HCT116 (cell line): ENCODE measurements around the gene RHOG. TPM values are rescaled to one million over a fixed set of nuclear protein-coding genes. Genes with fewer than 3 reads are reported as not detected.

Experiments
- ATAC-seq: fragments of 200-7000 bp; cut with Tn5 transposase; 2 replicates; pipeline ENCODE4 v1.9.1; 2020; ENCODE audit warnings: mild to moderate bottlenecking, moderate library complexity
- BruUV-seq: library from RNA; stranded (reverse); fragments of 400-500 nt; replicated peaks from 2 replicates; lab custom pipeline; 2021; lab: Mats Ljungman, UMichigan
- CTCF ChIA-PET: fragments of 300-600 bp; sonication (Branson Sonifier 250); formaldehyde crosslinking; loops from one replicate; lab custom pipeline; 2021; ENCODE audit warnings: antibody characterized with exemption; lab: Charles Lee
- POLR2A ChIA-PET: fragments of 300-600, 350-600 bp; sonication (Branson Sonifier 250); formaldehyde crosslinking; loops from one replicate; lab custom pipeline; 2021; ENCODE audit warnings: antibody characterized with exemption; lab: Charles Lee
- RAD21 ChIA-PET, 2 experiments: fragments of 300-600 bp; sonication (Branson Sonifier 250); formaldehyde crosslinking; loops; one replicate each; lab custom pipeline; 2023; ENCODE audit warnings: low total read pairs in 2 of 2; ENCODE audit not compliant: uncharacterized antibody in 2 of 2, unreplicated experiment in 2 of 2, low non-redundant PET in 1 of 2; lab: Charles Lee
- DNase-seq: peaks from one replicate; pipeline ENCODE4 v3.0.0-alpha.2; 2010; ENCODE audit warnings: low read depth, low spot score
- H2AFZ ChIP-seq: fragments of 200-600 bp; shearing (Covaris generic), sonication (generic); 2 replicates; pipeline ENCODE4 v1.6.1; 2017; ENCODE audit warnings: low read depth, mixed run types, mixed read lengths, antibody characterized with exemption, low read length; ENCODE audit not compliant: poor library complexity, severe bottlenecking
- H3K27ac ChIP-seq: 2 replicates; pipeline ENCODE4 v1.5.1; 2012; ENCODE audit warnings: low read depth, low read length
- H3K27me3 ChIP-seq: fragments of 200-600 bp; sonication (generic); 2 replicates; pipeline ENCODE4 v1.6.1; 2016; ENCODE audit warnings: mixed run types, low read length, mixed read lengths; ENCODE audit not compliant: insufficient read depth
- H3K36me3 ChIP-seq, 2 experiments: fragments of 200-500 bp in 1 of 2; fragments of 200-600 bp in 1 of 2; sonication (Bioruptor generic) in 1 of 2; sonication (generic) in 1 of 2; 2 replicates each; pipeline versions ENCODE4 v1.5.1 to v1.6.1; 2014 to 2016; ENCODE audit warnings: low read length in 2 of 2, inconsistent platforms in 1 of 2, mixed read lengths in 1 of 2, mixed run types in 1 of 2; ENCODE audit not compliant: insufficient read depth in 2 of 2, control insufficient read depth in 1 of 2
- H3K4me1 ChIP-seq, 2 experiments: fragments of 200-600 bp in 1 of 2; sonication (generic) in 1 of 2; 2 replicates each; pipeline versions ENCODE4 v1.5.1 to v1.6.1; 2012 to 2017; ENCODE audit warnings: low read length in 2 of 2, inconsistent platforms in 1 of 2, mild to moderate bottlenecking in 1 of 2, mixed read lengths in 1 of 2, mixed run types in 1 of 2, moderate library complexity in 1 of 2; ENCODE audit not compliant: insufficient read depth in 2 of 2, control insufficient read depth in 1 of 2
- H3K4me2 ChIP-seq: fragments of 200-600 bp; sonication (generic); 2 replicates; pipeline ENCODE4 v1.6.1; 2017; ENCODE audit warnings: mixed run types, low read length, mixed read lengths
- H3K4me3 ChIP-seq, 2 experiments: fragments of 200-600 bp in 1 of 2; sonication (generic) in 1 of 2; replicated peaks in 1 of 2; 2 replicates each; pipeline ENCODE4 v1.5.1; 2011 to 2016; ENCODE audit warnings: low read length in 2 of 2, control low read depth in 1 of 2, low read depth in 1 of 2, mild to moderate bottlenecking in 1 of 2, mixed read lengths in 1 of 2, mixed run types in 1 of 2
- H3K79me2 ChIP-seq: fragments of 200-600 bp; sonication (generic); 2 replicates; pipeline ENCODE4 v1.6.1; 2017; ENCODE audit warnings: mild to moderate bottlenecking, mixed run types, low read length, moderate library complexity, mixed read lengths; ENCODE audit not compliant: insufficient read depth
- H3K9ac ChIP-seq: fragments of 200-600 bp; sonication (generic); 2 replicates; pipeline ENCODE4 v1.6.1; 2016; ENCODE audit warnings: low read length, mixed read lengths
- H3K9me2 ChIP-seq: fragments of 200-600 bp; sonication (generic), shearing (Covaris generic); 2 replicates; pipeline ENCODE4 v1.6.1; 2017; ENCODE audit warnings: mixed run types, mild to moderate bottlenecking, moderate library complexity; ENCODE audit not compliant: insufficient read depth
- H3K9me3 ChIP-seq, 2 experiments: fragments of 200-500 bp in 1 of 2; fragments of 200-600 bp in 1 of 2; sonication (Bioruptor generic) in 1 of 2; sonication (generic) in 1 of 2; 2 replicates each; pipeline ENCODE4 v1.6.1; 2014 to 2017; ENCODE audit warnings: low read length in 2 of 2, mixed read lengths in 2 of 2, inconsistent platforms in 1 of 2, low read depth in 1 of 2, mild to moderate bottlenecking in 1 of 2, mixed run types in 1 of 2, moderate library complexity in 1 of 2; ENCODE audit not compliant: control insufficient read depth in 1 of 2, insufficient read depth in 1 of 2
- H4K20me1 ChIP-seq: fragments of 200-600 bp; sonication (generic), shearing (Covaris generic); 2 replicates; pipeline ENCODE4 v1.6.1; 2017; ENCODE audit warnings: mixed run types, mild to moderate bottlenecking, moderate library complexity; ENCODE audit not compliant: insufficient read depth
- CEBPB ChIP-seq: IDR thresholded peaks from 2 replicates; pipeline ENCODE4 v1.6.1; 2012; ENCODE audit warnings: low read depth
- EGR1 ChIP-seq: IDR thresholded peaks from 2 replicates; pipeline ENCODE4 v1.6.1; 2012; ENCODE audit warnings: low read depth
- ELF1 ChIP-seq: IDR thresholded peaks from 2 replicates; pipeline ENCODE4 v1.6.1; 2012; ENCODE audit warnings: low read depth, borderline replicate concordance
- EZH2phosphoT487 ChIP-seq: fragments of 200-600 bp; IDR thresholded peaks from 2 replicates; pipeline ENCODE4 v1.6.1; 2018; ENCODE audit warnings: antibody characterized with exemption, borderline replicate concordance
- FOSL1 ChIP-seq: IDR thresholded peaks from 2 replicates; pipeline ENCODE4 v1.6.1; 2012; ENCODE audit warnings: low read depth
- JUND ChIP-seq: IDR thresholded peaks from 2 replicates; pipeline ENCODE4 v1.6.1; 2012
- POLR2A ChIP-seq: IDR thresholded peaks from 2 replicates; pipeline ENCODE4 v1.7.0; 2011; ENCODE audit warnings: borderline replicate concordance; ENCODE audit not compliant: insufficient read depth, insufficient read length; ENCODE audit errors: extremely low read depth
- POLR2AphosphoS5 ChIP-seq: IDR thresholded peaks from 2 replicates; pipeline ENCODE4 v1.6.1; 2011; ENCODE audit warnings: mild to moderate bottlenecking, low read depth, low read length, moderate library complexity
- RAD21 ChIP-seq: IDR thresholded peaks from 2 replicates; pipeline ENCODE4 v1.6.1; 2012; ENCODE audit warnings: low read depth, mild to moderate bottlenecking
- SP1 ChIP-seq: IDR thresholded peaks from 2 replicates; pipeline ENCODE4 v1.6.1; 2012; ENCODE audit warnings: low read depth
- TCF7L2 ChIP-seq: IDR thresholded peaks from 2 replicates; pipeline ENCODE4 v1.7.0; 2011; ENCODE audit warnings: borderline replicate concordance, inconsistent platforms; ENCODE audit not compliant: insufficient read depth, insufficient read length; ENCODE audit errors: extremely low read depth
- YY1 ChIP-seq: IDR thresholded peaks from 2 replicates; pipeline ENCODE4 v1.6.1; 2011; ENCODE audit warnings: low read length, low read depth, moderate library complexity, mild to moderate bottlenecking; ENCODE audit not compliant: insufficient replicate concordance; ENCODE audit errors: extremely low read depth
- ZFX ChIP-seq: fragments of 450-650 bp; IDR thresholded peaks from 2 replicates; pipeline ENCODE4 v1.6.1; 2017
- ZNF274 ChIP-seq: fragments of 200-500 bp; sonication (Bioruptor generic); IDR thresholded peaks from 2 replicates; pipeline ENCODE4 v1.6.1; 2014; ENCODE audit warnings: mild to moderate bottlenecking, low read depth, low read length, inconsistent platforms
- intact Hi-C: fragments of 100-400 bp; cut with micrococcal nuclease; formaldehyde crosslinking; loops from 2 replicates; pipeline ENCODE4 v1.10.0; 2022
- total RNA-seq: library from RNA; stranded (reverse); gene quantifications from one replicate; pipeline ENCODE4 v1.2.1, GENCODE V29; 2021; ENCODE audit not compliant: unreplicated experiment
- TF ChIP-seq, protein P1 (sequence below): IDR thresholded peaks from 2 replicates; pipeline ENCODE4 v1.6.1; 2011; ENCODE audit warnings: mild to moderate bottlenecking, low read length, moderate library complexity; ENCODE audit not compliant: insufficient replicate concordance; ENCODE audit errors: extremely low read depth
- TF ChIP-seq, protein P2 (sequence below): IDR thresholded peaks from 2 replicates; pipeline ENCODE4 v1.6.1; 2012; ENCODE audit warnings: low read depth
- TF ChIP-seq, protein P3 (sequence below): IDR thresholded peaks from 2 replicates; pipeline ENCODE4 v1.6.1; 2012
- TF ChIP-seq, protein P4 (sequence below): IDR thresholded peaks from 2 replicates; pipeline ENCODE4 v1.6.1; 2012

Gene RHOG
- total RNA-seq, 1 experiment from 2014 or later: 49.1 TPM

DNA sequence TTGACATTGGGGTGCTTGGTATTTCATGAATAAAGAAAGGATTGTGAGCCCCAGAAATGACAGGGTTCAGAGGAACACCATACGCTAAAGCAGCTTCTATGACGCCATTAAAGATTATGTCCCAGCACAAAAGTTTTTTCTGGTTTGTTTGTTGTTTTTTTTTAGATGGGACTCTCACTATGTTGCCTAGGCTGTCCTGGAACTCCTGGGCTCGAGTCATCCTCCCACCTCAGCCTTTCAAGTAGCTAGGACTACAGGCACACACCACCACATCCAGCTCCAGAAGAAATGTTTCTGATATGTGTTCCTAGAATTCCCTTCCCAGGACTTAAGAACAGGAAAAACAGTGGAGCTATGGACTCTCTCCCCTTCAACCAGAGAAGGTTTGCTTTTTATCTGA, 2.6 kb upstream of the RHOG start:
- Histone ChIP-seq H3K4me2 (no peak overlapping the region), H3K9ac (no peak overlapping the region), H3K9me3 (no peaks in the 10 kb centered on the region), H2AFZ (no peak overlapping the region), H3K4me3 (no peak overlapping the region), H3K79me2 (peaks cover 22% of the 10 kb centered on the region), H3K36me3 (0 out of 4 replicates have a peak, but pooled peaks cover 0 to 5% of the 10 kb centered on the region in 2 experiments), H3K4me1 (peaks cover 14 to 42% of the 10 kb centered on the region in 2 experiments), H3K9me2 (no peaks in the 10 kb centered on the region), H3K27me3 (no peaks in the 10 kb centered on the region), H4K20me1 (no peaks in the 10 kb centered on the region), H3K27ac (no peak overlapping the region)
- TF ChIP-seq JUND (no peak), RAD21 (no peak), POLR2A (no peak), FOSL1 (no peak), ELF1 (no peak), TCF7L2 (no peak), YY1 (no peak), ZNF274 (no peak), EGR1 (no peak), SP1 (no peak), EZH2phosphoT487 (no peak), ZFX (no peak), POLR2AphosphoS5 (no peak), CEBPB (no peak)
- TF ChIP-seq, protein P1, sequence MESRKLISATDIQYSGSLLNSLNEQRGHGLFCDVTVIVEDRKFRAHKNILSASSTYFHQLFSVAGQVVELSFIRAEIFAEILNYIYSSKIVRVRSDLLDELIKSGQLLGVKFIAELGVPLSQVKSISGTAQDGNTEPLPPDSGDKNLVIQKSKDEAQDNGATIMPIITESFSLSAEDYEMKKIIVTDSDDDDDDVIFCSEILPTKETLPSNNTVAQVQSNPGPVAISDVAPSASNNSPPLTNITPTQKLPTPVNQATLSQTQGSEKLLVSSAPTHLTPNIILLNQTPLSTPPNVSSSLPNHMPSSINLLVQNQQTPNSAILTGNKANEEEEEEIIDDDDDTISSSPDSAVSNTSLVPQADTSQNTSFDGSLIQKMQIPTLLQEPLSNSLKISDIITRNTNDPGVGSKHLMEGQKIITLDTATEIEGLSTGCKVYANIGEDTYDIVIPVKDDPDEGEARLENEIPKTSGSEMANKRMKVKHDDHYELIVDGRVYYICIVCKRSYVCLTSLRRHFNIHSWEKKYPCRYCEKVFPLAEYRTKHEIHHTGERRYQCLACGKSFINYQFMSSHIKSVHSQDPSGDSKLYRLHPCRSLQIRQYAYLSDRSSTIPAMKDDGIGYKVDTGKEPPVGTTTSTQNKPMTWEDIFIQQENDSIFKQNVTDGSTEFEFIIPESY: no peak
- TF ChIP-seq, protein P2, sequence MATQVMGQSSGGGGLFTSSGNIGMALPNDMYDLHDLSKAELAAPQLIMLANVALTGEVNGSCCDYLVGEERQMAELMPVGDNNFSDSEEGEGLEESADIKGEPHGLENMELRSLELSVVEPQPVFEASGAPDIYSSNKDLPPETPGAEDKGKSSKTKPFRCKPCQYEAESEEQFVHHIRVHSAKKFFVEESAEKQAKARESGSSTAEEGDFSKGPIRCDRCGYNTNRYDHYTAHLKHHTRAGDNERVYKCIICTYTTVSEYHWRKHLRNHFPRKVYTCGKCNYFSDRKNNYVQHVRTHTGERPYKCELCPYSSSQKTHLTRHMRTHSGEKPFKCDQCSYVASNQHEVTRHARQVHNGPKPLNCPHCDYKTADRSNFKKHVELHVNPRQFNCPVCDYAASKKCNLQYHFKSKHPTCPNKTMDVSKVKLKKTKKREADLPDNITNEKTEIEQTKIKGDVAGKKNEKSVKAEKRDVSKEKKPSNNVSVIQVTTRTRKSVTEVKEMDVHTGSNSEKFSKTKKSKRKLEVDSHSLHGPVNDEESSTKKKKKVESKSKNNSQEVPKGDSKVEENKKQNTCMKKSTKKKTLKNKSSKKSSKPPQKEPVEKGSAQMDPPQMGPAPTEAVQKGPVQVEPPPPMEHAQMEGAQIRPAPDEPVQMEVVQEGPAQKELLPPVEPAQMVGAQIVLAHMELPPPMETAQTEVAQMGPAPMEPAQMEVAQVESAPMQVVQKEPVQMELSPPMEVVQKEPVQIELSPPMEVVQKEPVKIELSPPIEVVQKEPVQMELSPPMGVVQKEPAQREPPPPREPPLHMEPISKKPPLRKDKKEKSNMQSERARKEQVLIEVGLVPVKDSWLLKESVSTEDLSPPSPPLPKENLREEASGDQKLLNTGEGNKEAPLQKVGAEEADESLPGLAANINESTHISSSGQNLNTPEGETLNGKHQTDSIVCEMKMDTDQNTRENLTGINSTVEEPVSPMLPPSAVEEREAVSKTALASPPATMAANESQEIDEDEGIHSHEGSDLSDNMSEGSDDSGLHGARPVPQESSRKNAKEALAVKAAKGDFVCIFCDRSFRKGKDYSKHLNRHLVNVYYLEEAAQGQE: no peak
- TF ChIP-seq, protein P3, sequence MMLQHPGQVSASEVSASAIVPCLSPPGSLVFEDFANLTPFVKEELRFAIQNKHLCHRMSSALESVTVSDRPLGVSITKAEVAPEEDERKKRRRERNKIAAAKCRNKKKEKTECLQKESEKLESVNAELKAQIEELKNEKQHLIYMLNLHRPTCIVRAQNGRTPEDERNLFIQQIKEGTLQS: no peak
- TF ChIP-seq, protein P4, sequence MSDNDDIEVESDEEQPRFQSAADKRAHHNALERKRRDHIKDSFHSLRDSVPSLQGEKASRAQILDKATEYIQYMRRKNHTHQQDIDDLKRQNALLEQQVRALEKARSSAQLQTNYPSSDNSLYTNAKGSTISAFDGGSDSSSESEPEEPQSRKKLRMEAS: no peak
- ChIA-PET CTCF (interaction anchor here (4.0 kb wide), 1 partner anchor 12 kb away, joined by 28 read pairs; the partner anchor contains the start of gene STIM1), RAD21 (no interaction called here), POLR2A (no interaction called here)
- no TSS peak for BruUV-seq
- intact Hi-C loops: no loop called here
- DNase-seq: no peak
- ATAC-seq: no peak
